HG03432 (cell line): ENCODE data around the gene DPP9.

Source experiments
- ATAC-seq: cut with Tn5 transposase; IDR thresholded peaks from one replicate; pipeline ENCODE4 v1.9.1; 2021; ENCODE audit warnings: mild to moderate bottlenecking, moderate library complexity; ENCODE audit not compliant: unreplicated experiment

Gene DPP9

GRCh38 chr19:4660993-4661392 lies 62.6 kb downstream of the DPP9 start:
- no peak for ATAC-seq

- ATAC-seq: no peak
Measured at GRCh38 chr19:4660181-4660791, 63.4 kb downstream of the DPP9 start.

- ATAC-seq: no peak
Measured at GRCh38 chr19:4657835-4658234, 65.8 kb downstream of the DPP9 start.

GRCh38 chr19:4657262-4657661 lies 66.4 kb downstream of the DPP9 start:
- no peak for ATAC-seq

GRCh38 chr19:4656102-4656501 lies 67.5 kb downstream of the DPP9 start:
- no peak for ATAC-seq

GRCh38 chr19:4654437-4655361 lies 68.9 kb downstream of the DPP9 start:
- no peak for ATAC-seq

- ATAC-seq: no peak
Measured at GRCh38 chr19:4653793-4654436, 69.7 kb downstream of the DPP9 start.

- no peak for ATAC-seq
Measured at GRCh38 chr19:4652075-4652474, 71.6 kb downstream of the DPP9 start.

GRCh38 chr19:4650159-4650558 lies 73.5 kb downstream of the DPP9 start:
- no peak for ATAC-seq

- ATAC-seq: no peak
Measured at GRCh38 chr19:4649392-4650047, 74.1 kb downstream of the DPP9 start.

GRCh38 chr19:4647676-4648644 lies 75.7 kb downstream of the DPP9 start:
- ATAC-seq: no peak

GRCh38 chr19:4645718-4646117 lies 77.9 kb downstream of the DPP9 start:
- no peak for ATAC-seq

- ATAC-seq: no peak
Measured at GRCh38 chr19:4642625-4643024, 81.0 kb downstream of the DPP9 start.

- ATAC-seq: no peak
Measured at GRCh38 chr19:4641132-4641531, 82.5 kb downstream of the DPP9 start.

- ATAC-seq: no peak
Measured at GRCh38 chr19:4640247-4641000, 83.2 kb downstream of the DPP9 start.

GRCh38 chr19:4639531-4640246 lies 84.0 kb downstream of the DPP9 start:
- peak; percentile 25 for ATAC-seq

GRCh38 chr19:4638828-4639530 lies 84.7 kb downstream of the DPP9 start, which contains the start of gene TNFAIP8L1:
TNFAIP8L1 (plus strand) TSS chr19:4639516; CDS start chr19:4651870, 12,354 bp downstream.
- peak; percentile 80 for ATAC-seq

GRCh38 chr19:4638317-4638716 lies 85.3 kb downstream of the DPP9 start:
- ATAC-seq: no peak
